ENCODE data around the gene MOGAT1. TPM values are rescaled to one million over a fixed set of nuclear protein-coding genes. Genes with fewer than 3 reads are reported as not detected.

MOGAT1 gene
- total and polyA plus RNA-seq, 9 of the 15 experiments (the other 6 are each of a cell fraction or from before 2014, with no cell fraction given) = not detected

DNA sequence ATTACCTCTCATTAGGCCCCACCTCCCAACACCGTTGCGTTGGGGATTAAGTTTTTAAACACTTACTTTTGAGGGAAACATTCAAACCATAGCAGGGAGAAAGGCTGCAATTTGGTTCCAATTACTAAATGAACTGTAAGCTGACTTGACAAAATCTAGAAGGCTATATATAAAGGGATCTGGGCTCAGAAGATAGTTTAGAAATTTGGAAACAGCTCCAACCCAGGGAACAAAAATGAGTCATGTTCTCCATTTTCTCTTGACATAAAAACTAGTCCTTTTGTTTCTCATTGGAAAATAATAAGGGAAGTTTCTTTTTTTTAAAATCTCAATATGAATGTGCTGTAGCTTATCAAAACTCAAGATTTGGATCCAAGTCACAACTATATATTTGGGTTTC lies 17.5 kb downstream of the MOGAT1 start:
- no peak for FAIRE-seq
- H4K20me1 ChIP-seq (replicated peaks; ENCODE audit: control insufficient read depth, insufficient read depth, low read length) = no peaks in the 10 kb centered on the region
- no peak for ATAC-seq
- no peaks in the 10 kb centered on the region for H3K9me1 ChIP-seq (ENCODE audit: control insufficient read depth, insufficient read depth, low read length)
- H2AFZ ChIP-seq (ENCODE audit: low read depth, low read length) = peak overlapping the region; percentile 72; the same call in 1 of the 2 replicates
- no peak for DNase-seq (ENCODE audit: extremely low read depth in 1 of 4, low spot score in 3 of 4)
- H3K4me2 ChIP-seq (ENCODE audit: insufficient read depth, low read length) = no peak overlapping the region
- ChIA-PET CTCF (ENCODE audit: low intra/inter-chr PET ratio) (no interaction called here), POLR2A (no interaction called here)
- 11% methylated on average over 2 of the region's 2 CpGs for whole genome bisulfite sequencing (ENCODE audit: insufficient coverage, low coverage, missing lambda C conversion rate)
- peaks cover 0 to 4% of the 10 kb centered on the region in 2 experiments; a peak in 1 of 5 replicates for H3K4me1 ChIP-seq (replicated peaks in 1 of 2; ENCODE audit: control insufficient read depth in 2 of 2, insufficient read depth in 2 of 2, low read length in 2 of 2)
- no peaks in the 10 kb centered on the region for H3K9me3 ChIP-seq (replicated peaks; ENCODE audit: control insufficient read depth, insufficient read depth, low read depth, low read length)
- H3K27me3 ChIP-seq (ENCODE audit: control insufficient read depth in 2 of 2, insufficient read depth in 2 of 2, low read length in 2 of 2) = no peaks in the 10 kb centered on the region
- H3K79me2 ChIP-seq (ENCODE audit: control insufficient read depth, insufficient read depth, low read length) = no peaks in the 10 kb centered on the region
- no peaks in the 10 kb centered on the region for H3K36me3 ChIP-seq (ENCODE audit: control insufficient read depth, insufficient read depth, low read length)
- in situ Hi-C loops (cut with MboI) (no loop called here), intact Hi-C loops (cut with micrococcal nuclease) (no loop called here)
- no peak overlapping the region for H3K27ac ChIP-seq (ENCODE audit: extremely low read depth, low read depth, low read length)
- no peak overlapping the region for H3K4me3 ChIP-seq
- no TSS peak for BruUV-seq (replicated peaks)
- H3K9ac ChIP-seq (ENCODE audit: insufficient read depth in 1 of 2, low read depth in 2 of 2, low read length in 2 of 2) = no peak overlapping the region
- TF ChIP-seq MAFF (IDR thresholded peaks at IDR 0.05; ENCODE audit: low read length) (peak; percentile 44), FOSL1 (tag; conservative IDR thresholded peaks at IDR 0.05) (0 out of 2 replicates have a peak, but pooled peaks have one; percentile 33), ZNF253 (CRISPR knock-in tag; conservative IDR thresholded peaks at IDR 0.05) (no peak), ZBTB7A (IDR thresholded peaks at IDR 0.05; ENCODE audit: borderline replicate concordance, control insufficient read depth, low read depth, low read length) (no peak), ILF3 (IDR thresholded peaks at IDR 0.05; ENCODE audit: borderline replicate concordance) (no peak), PTTG1 (tag; IDR thresholded peaks at IDR 0.05; ENCODE audit: low read depth) (no peak), ZC3H8 (IDR thresholded peaks at IDR 0.05) (no peak)
- TF ChIP-seq, protein P1, sequence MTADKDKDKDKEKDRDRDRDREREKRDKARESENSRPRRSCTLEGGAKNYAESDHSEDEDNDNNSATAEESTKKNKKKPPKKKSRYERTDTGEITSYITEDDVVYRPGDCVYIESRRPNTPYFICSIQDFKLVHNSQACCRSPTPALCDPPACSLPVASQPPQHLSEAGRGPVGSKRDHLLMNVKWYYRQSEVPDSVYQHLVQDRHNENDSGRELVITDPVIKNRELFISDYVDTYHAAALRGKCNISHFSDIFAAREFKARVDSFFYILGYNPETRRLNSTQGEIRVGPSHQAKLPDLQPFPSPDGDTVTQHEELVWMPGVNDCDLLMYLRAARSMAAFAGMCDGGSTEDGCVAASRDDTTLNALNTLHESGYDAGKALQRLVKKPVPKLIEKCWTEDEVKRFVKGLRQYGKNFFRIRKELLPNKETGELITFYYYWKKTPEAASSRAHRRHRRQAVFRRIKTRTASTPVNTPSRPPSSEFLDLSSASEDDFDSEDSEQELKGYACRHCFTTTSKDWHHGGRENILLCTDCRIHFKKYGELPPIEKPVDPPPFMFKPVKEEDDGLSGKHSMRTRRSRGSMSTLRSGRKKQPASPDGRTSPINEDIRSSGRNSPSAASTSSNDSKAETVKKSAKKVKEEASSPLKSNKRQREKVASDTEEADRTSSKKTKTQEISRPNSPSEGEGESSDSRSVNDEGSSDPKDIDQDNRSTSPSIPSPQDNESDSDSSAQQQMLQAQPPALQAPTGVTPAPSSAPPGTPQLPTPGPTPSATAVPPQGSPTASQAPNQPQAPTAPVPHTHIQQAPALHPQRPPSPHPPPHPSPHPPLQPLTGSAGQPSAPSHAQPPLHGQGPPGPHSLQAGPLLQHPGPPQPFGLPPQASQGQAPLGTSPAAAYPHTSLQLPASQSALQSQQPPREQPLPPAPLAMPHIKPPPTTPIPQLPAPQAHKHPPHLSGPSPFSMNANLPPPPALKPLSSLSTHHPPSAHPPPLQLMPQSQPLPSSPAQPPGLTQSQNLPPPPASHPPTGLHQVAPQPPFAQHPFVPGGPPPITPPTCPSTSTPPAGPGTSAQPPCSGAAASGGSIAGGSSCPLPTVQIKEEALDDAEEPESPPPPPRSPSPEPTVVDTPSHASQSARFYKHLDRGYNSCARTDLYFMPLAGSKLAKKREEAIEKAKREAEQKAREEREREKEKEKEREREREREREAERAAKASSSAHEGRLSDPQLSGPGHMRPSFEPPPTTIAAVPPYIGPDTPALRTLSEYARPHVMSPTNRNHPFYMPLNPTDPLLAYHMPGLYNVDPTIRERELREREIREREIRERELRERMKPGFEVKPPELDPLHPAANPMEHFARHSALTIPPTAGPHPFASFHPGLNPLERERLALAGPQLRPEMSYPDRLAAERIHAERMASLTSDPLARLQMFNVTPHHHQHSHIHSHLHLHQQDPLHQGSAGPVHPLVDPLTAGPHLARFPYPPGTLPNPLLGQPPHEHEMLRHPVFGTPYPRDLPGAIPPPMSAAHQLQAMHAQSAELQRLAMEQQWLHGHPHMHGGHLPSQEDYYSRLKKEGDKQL (CRISPR knock-in tag; IDR thresholded peaks at IDR 0.05; ENCODE audit: borderline replicate concordance) = no peak
- TF ChIP-seq, protein P2, sequence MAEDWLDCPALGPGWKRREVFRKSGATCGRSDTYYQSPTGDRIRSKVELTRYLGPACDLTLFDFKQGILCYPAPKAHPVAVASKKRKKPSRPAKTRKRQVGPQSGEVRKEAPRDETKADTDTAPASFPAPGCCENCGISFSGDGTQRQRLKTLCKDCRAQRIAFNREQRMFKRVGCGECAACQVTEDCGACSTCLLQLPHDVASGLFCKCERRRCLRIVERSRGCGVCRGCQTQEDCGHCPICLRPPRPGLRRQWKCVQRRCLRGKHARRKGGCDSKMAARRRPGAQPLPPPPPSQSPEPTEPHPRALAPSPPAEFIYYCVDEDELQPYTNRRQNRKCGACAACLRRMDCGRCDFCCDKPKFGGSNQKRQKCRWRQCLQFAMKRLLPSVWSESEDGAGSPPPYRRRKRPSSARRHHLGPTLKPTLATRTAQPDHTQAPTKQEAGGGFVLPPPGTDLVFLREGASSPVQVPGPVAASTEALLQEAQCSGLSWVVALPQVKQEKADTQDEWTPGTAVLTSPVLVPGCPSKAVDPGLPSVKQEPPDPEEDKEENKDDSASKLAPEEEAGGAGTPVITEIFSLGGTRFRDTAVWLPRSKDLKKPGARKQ (CRISPR knock-in tag; IDR thresholded peaks at IDR 0.05) = no peak
- TF ChIP-seq, protein P3, sequence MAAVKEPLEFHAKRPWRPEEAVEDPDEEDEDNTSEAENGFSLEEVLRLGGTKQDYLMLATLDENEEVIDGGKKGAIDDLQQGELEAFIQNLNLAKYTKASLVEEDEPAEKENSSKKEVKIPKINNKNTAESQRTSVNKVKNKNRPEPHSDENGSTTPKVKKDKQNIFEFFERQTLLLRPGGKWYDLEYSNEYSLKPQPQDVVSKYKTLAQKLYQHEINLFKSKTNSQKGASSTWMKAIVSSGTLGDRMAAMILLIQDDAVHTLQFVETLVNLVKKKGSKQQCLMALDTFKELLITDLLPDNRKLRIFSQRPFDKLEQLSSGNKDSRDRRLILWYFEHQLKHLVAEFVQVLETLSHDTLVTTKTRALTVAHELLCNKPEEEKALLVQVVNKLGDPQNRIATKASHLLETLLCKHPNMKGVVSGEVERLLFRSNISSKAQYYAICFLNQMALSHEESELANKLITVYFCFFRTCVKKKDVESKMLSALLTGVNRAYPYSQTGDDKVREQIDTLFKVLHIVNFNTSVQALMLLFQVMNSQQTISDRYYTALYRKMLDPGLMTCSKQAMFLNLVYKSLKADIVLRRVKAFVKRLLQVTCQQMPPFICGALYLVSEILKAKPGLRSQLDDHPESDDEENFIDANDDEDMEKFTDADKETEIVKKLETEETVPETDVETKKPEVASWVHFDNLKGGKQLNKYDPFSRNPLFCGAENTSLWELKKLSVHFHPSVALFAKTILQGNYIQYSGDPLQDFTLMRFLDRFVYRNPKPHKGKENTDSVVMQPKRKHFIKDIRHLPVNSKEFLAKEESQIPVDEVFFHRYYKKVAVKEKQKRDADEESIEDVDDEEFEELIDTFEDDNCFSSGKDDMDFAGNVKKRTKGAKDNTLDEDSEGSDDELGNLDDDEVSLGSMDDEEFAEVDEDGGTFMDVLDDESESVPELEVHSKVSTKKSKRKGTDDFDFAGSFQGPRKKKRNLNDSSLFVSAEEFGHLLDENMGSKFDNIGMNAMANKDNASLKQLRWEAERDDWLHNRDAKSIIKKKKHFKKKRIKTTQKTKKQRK (IDR thresholded peaks at IDR 0.05; ENCODE audit: borderline replicate concordance, low read depth, low read length) = no peak
- TF ChIP-seq, protein P4, sequence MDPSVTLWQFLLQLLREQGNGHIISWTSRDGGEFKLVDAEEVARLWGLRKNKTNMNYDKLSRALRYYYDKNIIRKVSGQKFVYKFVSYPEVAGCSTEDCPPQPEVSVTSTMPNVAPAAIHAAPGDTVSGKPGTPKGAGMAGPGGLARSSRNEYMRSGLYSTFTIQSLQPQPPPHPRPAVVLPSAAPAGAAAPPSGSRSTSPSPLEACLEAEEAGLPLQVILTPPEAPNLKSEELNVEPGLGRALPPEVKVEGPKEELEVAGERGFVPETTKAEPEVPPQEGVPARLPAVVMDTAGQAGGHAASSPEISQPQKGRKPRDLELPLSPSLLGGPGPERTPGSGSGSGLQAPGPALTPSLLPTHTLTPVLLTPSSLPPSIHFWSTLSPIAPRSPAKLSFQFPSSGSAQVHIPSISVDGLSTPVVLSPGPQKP (CRISPR knock-in tag; IDR thresholded peaks at IDR 0.05) = no peak
